Measurements from ENCODE around the gene CTNNBL1.

CTNNBL1 gene

GRCh38 chr20:37742131-37742530 is 48.3 kb downstream of the CTNNBL1 start:
- DNase-seq, result no peak

- no peak for DNase-seq
Observed at GRCh38 chr20:37744347-37744746, 50.5 kb downstream of the CTNNBL1 start.

- DNase-seq, result no peak
Observed at GRCh38 chr20:37745553-37745952, 51.7 kb downstream of the CTNNBL1 start.

GRCh38 chr20:37748015-37748414 is 54.2 kb downstream of the CTNNBL1 start:
- no peak for DNase-seq

GRCh38 chr20:37749218-37749617 is 55.4 kb downstream of the CTNNBL1 start:
- DNase-seq, result no peak

- no peak for DNase-seq
Observed at GRCh38 chr20:37749620-37750403, 56.0 kb downstream of the CTNNBL1 start.

- DNase-seq, result no peak
Observed at GRCh38 chr20:37755665-37756064, 61.8 kb downstream of the CTNNBL1 start.

- DNase-seq, result no peak
Observed at GRCh38 chr20:37756234-37756633, 62.4 kb downstream of the CTNNBL1 start.

GRCh38 chr20:37757550-37757949 is 63.7 kb downstream of the CTNNBL1 start:
- no peak for DNase-seq

GRCh38 chr20:37758332-37758731 is 64.5 kb downstream of the CTNNBL1 start:
- DNase-seq, result no peak

- no peak for DNase-seq
Observed at GRCh38 chr20:37759052-37759553, 65.3 kb downstream of the CTNNBL1 start.

GRCh38 chr20:37759761-37760209 is 66.0 kb downstream of the CTNNBL1 start:
- no peak for DNase-seq

GRCh38 chr20:37760322-37760721 is 66.5 kb downstream of the CTNNBL1 start:
- DNase-seq, result no peak

- no peak for DNase-seq
Observed at GRCh38 chr20:37762716-37763485, 69.1 kb downstream of the CTNNBL1 start.

GRCh38 chr20:37764333-37764935 is 70.6 kb downstream of the CTNNBL1 start:
- DNase-seq, result no peak

GRCh38 chr20:37770908-37771307 is 77.1 kb downstream of the CTNNBL1 start:
- DNase-seq, result no peak

GRCh38 chr20:37773291-37773826 is 79.5 kb downstream of the CTNNBL1 start:
- no peak for DNase-seq

GRCh38 chr20:37774156-37774555 is 80.3 kb downstream of the CTNNBL1 start:
- no peak for DNase-seq

GRCh38 chr20:37775200-37775599 is 81.4 kb downstream of the CTNNBL1 start:
- DNase-seq, result no peak

- DNase-seq, result no peak
Observed at GRCh38 chr20:37776049-37776448, 82.2 kb downstream of the CTNNBL1 start.

GRCh38 chr20:37776526-37776925 is 82.7 kb downstream of the CTNNBL1 start:
- DNase-seq, result no peak

GRCh38 chr20:37777012-37777950 is 83.5 kb downstream of the CTNNBL1 start:
- DNase-seq, result no peak

Measured in NCI-H510A treated with DMSO at 0.1 percent for 48 hours (cell line).